Brain microvascular endothelial cell (primary cell): ENCODE results near the gene ZNF215.
"Not testable (repeated sequence)": the region's sequence is repeated elsewhere in the genome, so short reads cannot be mapped to it uniquely, and the experiment has no call there.

ENCODE experiments used
- DNase-seq: peaks from one replicate; pipeline ENCODE4 v3.0.0-alpha.2; 2020
- H3K27ac ChIP-seq: fragments of 250-450 bp; sonication (Bioruptor Pico); 2 replicates; pipeline ENCODE4 v1.5.1; 2020; ENCODE audit warnings: mild to moderate bottlenecking, moderate library complexity
- H3K27me3 ChIP-seq: fragments of 250-450 bp; sonication (Bioruptor Pico); replicated peaks from 2 replicates; pipeline ENCODE4 v1.5.1; 2020; ENCODE audit warnings: mild to moderate bottlenecking
- H3K36me3 ChIP-seq: fragments of 250-450 bp; sonication (Bioruptor Pico); replicated peaks from 2 replicates; pipeline ENCODE4 v1.5.1; 2020; ENCODE audit warnings: mild to moderate bottlenecking
- H3K4me3 ChIP-seq: 2 replicates; pipeline ENCODE4 v1.5.1; 2011; ENCODE audit warnings: low read depth, mild to moderate bottlenecking, control low read depth, low read length, moderate library complexity
- in situ Hi-C: cut with HindIII; loops from 2 replicates; pipeline ENCODE4 v1.10.0; 2017; ENCODE audit warnings: low sequenced_read_pairs, low pct_ligation_motif_present
- TF ChIP-seq, protein P1 (sequence below): IDR thresholded peaks from 2 replicates; pipeline ENCODE4 v1.5.1; 2011; ENCODE audit warnings: low read depth, mild to moderate bottlenecking, moderate library complexity, low read length, control low read depth, inconsistent platforms; ENCODE audit errors: missing control alignments

The ZNF215 gene

DNA sequence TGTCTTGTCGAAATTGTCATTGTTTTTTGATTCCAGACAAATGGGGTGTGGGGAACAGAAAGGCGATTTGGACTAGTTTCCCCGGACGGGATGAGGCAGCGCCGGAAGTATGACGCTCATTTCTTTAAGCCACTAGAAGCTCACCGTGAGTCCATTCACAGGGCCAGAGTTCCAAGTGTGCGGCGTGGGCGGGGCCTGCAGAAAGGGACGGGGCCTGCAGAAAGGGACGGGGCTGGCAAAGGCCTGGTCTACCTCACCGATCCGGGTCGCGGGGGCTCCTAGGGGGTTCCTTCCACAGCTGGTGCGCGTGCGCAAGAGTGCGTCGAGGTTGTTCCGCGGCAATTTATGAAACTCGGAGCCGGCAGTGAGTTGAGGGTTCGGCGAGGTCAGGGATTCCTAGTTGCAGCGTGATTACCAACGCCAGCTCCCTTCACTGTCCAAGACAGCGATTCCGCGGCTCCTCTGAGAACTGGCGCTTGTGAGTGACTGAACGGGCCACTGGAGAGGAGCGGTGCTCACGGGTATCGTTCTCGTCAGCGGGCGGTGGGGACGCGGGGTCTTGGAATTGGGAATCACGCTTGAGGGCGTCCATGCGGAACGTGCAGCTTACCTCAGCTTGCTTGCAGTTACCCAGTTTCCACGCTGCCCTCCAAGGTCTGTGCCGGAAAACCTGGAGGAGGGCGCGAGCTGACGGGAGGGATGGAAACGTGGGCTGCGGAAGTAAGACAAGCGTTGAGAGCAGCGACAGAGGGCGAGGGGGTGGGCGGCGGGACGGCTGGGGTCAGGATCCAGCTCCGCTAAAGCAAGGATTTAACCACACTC lies at the start of gene ZNF215:
ZNF215 (plus strand) TSS at position 219 of the 822 bp plus-strand sequence. CDS start 5,847 bp downstream, outside the sequence.
- H3K36me3 ChIP-seq, result no peaks in the 10 kb centered on the region
- TF ChIP-seq, protein P1, sequence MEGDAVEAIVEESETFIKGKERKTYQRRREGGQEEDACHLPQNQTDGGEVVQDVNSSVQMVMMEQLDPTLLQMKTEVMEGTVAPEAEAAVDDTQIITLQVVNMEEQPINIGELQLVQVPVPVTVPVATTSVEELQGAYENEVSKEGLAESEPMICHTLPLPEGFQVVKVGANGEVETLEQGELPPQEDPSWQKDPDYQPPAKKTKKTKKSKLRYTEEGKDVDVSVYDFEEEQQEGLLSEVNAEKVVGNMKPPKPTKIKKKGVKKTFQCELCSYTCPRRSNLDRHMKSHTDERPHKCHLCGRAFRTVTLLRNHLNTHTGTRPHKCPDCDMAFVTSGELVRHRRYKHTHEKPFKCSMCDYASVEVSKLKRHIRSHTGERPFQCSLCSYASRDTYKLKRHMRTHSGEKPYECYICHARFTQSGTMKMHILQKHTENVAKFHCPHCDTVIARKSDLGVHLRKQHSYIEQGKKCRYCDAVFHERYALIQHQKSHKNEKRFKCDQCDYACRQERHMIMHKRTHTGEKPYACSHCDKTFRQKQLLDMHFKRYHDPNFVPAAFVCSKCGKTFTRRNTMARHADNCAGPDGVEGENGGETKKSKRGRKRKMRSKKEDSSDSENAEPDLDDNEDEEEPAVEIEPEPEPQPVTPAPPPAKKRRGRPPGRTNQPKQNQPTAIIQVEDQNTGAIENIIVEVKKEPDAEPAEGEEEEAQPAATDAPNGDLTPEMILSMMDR, result no peak
- peak within 1 kb of the TSS; percentile 88 for H3K4me3 ChIP-seq
- no peaks in the 10 kb centered on the region for H3K27me3 ChIP-seq
- in situ Hi-C loops, result no loop called here
- DNase-seq, result peak; percentile 83
- H3K27ac ChIP-seq, result peak within 1 kb of the TSS; percentile 8

DNA sequence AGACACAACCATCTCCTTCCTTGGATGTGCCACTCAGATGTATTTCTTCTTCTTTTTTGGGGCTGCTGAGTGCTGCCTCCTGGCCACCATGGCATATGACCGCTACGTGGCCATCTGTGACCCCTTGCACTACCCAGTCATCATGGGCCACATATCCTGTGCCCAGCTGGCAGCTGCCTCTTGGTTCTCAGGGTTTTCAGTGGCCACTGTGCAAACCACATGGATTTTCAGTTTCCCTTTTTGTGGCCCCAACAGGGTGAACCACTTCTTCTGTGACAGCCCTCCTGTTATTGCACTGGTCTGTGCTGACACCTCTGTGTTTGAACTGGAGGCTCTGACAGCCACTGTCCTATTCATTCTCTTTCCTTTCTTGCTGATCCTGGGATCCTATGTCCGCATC lies 49.3 kb upstream of the ZNF215 start:
- Histone ChIP-seq H3K27ac (no peak overlapping the region), H3K36me3 (no peaks in the 10 kb centered on the region), H3K4me3 (no peak overlapping the region), H3K27me3 (no peaks in the 10 kb centered on the region)
- in situ Hi-C loops, result no loop called here
- DNase-seq, result no peak
- TF ChIP-seq, protein P1, result no peak

DNA sequence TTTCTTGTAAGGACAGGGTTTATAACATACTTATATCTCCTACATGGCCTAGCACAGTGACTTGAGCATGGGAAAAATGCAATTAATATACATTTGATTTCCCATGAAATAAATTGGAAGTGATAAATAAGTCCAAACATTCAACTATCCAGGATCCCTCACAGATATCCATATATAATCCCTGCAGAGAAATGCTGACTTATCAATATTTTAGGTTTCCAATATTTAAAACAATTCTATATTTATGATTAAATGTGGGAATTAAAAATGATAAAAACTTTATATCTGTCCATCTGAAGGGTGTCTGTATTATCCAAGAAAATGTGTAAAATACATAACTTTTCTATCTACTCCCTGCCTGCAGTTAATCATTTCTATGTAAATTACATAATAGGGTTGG lies 43.5 kb upstream of the ZNF215 start:
- in situ Hi-C loops, result no loop called here
- TF ChIP-seq, protein P1, result no peak
- no peak overlapping the region for H3K27ac ChIP-seq
- H3K36me3 ChIP-seq, result no peaks in the 10 kb centered on the region
- H3K4me3 ChIP-seq, result no peak overlapping the region
- no peaks in the 10 kb centered on the region for H3K27me3 ChIP-seq
- DNase-seq, result no peak

DNA sequence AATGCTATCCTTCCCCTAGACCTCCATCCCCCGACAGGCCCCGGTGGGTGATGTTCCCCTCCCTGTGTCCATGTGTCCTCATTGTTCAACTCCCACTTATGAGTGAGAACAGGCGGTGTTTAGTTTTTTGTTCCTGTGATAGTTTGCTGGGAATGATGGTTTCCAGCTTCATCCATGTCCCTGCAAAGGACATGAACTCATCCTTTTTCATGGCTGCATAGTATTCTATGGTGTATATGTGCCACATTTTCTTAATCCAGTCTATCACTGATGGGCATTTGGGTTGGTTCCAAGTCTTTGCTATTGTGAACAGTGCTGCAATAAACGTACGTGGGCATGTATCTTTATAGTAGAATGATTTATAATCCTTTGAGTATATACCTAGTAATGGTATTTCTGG lies 38.5 kb upstream of the ZNF215 start:
- in situ Hi-C loops, H3K36me3 ChIP-seq, DNase-seq, H3K27me3 ChIP-seq, H3K27ac ChIP-seq, H3K4me3 ChIP-seq: not testable (repeated sequence)

DNA sequence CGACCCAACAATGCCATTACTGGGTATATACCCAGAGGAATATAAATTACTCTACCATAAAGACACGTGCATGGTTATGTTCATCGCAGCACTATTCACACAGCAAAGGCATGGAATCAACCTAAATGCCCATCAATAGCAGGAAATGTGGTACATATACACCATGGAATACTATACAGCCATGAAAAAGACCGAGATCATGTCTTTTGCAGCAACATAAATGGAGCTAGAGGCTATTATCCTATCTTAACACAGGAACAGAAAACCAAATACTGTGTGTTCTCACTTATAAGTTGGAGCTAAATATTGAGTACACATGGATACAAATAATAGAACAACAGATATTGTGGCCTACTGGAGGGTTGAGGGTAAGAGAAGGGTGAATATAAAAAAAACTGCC lies 37.4 kb upstream of the ZNF215 start:
- H3K36me3 ChIP-seq, result no peaks in the 10 kb centered on the region
- in situ Hi-C loops, result no loop called here
- H3K27me3 ChIP-seq, result no peaks in the 10 kb centered on the region
- TF ChIP-seq, protein P1, result no peak
- no peak overlapping the region for H3K27ac ChIP-seq
- H3K4me3 ChIP-seq, result no peak overlapping the region
- DNase-seq, result no peak

DNA sequence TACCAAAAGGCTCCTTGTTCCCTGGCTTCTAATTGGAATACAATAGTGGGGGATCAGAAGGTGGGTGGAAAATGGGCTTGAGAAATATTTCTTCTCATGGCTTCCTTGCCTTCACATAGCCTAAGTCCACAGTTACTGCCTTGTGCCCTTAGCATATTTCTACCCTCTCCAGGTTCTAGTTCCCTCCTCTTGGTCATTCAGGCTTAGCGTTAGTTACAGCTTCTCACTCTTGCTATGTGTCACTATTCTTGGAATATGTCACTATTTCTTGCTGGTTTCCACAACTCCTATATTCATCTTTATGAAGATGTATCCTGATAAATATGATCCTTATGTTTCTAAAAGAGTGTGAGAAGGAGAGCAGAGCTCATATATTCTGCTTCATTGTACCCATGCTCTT lies 36.4 kb upstream of the ZNF215 start:
- TF ChIP-seq, protein P1, result no peak
- Histone ChIP-seq H3K36me3 (no peaks in the 10 kb centered on the region), H3K27me3 (no peaks in the 10 kb centered on the region), H3K4me3 (no peak overlapping the region), H3K27ac (no peak overlapping the region)
- in situ Hi-C loops, result no loop called here
- no peak for DNase-seq
